ENCODE results near the gene OR2T6. TPM values are rescaled to one million over a fixed set of nuclear protein-coding genes. Genes with fewer than 3 reads are reported as not detected.
"Not testable (repeated sequence)": the region's sequence is repeated elsewhere in the genome, so short reads cannot be mapped to it uniquely, and the experiment has no call there.

The OR2T6 gene
- total RNA-seq, 1 donor from 2014 or later = not detected

DNA sequence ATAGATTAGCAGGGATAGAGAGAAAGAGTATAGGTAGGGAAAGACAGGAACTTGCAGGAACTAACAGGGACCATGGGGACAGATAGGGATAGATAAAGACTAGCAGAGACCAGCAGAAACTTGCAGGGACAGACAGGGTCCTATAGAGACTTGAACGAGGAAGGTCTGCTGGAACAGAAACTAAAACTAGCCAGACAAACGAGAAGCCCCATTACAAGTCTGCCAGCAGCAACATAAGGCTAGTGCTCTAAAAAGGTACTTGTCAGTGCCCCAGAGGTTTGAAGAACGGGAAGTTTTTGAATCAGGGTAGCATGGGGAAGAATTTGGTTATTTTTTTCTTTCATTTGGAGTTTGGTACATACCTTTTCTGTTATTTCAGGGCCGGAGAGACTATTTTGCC is 56.7 kb downstream of the OR2T6 start:
- intact Hi-C loops (cut with micrococcal nuclease) = not testable (repeated sequence)

GRCh38 chr1:248433811-248434415 is 58.4 kb downstream of the OR2T6 start:
- intact Hi-C loops (cut with micrococcal nuclease) = not testable (repeated sequence)

DNA sequence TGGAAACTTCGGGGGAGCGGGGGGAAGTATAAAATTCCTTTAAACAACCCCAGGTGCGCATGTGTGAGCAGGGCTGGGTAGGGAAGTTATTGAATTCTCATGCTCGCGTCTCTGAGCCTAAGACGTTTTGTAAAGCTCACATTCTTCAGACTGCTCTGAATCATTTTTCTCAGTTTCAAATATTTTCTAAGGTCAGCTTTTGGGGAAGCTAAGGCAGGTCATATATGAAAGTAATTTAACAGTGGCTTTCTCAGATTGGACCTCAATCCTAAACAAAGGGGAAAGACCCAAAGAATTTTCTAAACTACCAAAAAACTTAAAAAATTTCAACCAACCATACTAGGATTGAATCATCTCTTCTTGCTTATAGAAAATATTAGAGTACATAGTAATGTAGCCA is 59.4 kb downstream of the OR2T6 start:
- intact Hi-C loops (cut with micrococcal nuclease) = not testable (repeated sequence)

DNA sequence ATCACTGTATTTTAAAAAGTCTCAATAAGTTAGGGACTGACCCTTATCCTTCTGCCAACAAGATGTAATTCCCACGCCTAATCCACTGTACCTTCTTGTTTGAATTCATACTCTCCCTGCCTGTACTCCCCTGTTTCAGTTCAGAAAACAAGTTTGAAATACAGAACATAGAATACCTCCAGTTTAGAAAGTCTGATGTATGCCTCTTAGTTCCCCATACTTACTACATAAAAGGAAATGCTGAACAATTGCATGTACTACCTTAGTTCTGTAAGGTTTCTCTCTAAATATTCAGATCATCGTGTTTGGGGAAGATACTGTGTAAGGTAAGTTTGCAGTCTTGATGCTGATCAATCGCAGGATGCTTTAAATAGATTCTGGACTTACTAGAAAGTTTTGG is 60.8 kb downstream of the OR2T6 start:
- intact Hi-C loops (cut with micrococcal nuclease) = not testable (repeated sequence)

DNA sequence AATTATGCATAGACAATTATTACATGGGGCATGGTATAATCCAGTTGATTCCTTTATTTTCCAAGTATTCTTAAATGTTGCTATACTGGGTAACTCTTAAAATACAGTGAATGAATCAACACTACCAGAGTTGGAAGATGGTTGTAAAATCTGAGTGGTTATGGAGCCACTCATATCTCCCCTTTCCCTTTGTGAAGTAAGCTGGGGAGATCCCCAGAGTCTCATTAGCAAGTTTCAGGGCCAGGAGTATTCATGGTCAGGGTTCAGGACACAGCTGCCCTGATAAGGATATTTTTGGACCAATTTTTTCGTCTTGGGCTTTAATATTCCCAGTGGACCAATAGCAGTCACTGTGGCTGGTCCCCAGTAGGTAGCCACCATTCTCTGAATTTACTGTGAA is 63.1 kb downstream of the OR2T6 start:
- intact Hi-C loops (cut with micrococcal nuclease) = not testable (repeated sequence)

DNA sequence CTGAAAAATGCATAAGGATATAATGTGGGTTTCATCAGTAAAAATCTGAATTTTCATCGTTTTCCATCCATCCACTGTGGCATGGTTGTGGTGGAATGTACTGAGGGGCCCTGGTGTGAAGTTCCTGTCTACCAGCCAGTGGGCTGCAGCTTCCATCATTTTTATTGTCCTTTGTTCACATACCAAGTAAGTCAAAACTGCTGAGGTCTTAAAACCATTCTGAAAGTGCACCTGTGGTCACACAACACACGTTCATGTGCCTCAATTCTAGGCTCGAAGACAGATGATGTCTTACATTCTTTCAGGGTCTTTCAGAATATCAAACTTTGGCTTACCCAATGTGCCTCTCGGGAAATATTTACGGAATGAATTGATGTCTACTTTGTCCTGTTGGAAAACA is 63.7 kb downstream of the OR2T6 start:
- intact Hi-C loops (cut with micrococcal nuclease) = not testable (repeated sequence)

Other genes starting within 250 kb of the OR2T6 start
- not detected in 2 replicates for gene OR2M5, start 230.6 kb upstream of the OR2T6 start, total RNA-seq
- not detected in 2 replicates for gene OR2M2, start 200.9 kb upstream of the OR2T6 start, total RNA-seq
- gene OR2M3, start 178.5 kb upstream of the OR2T6 start, total RNA-seq = not detected in 2 replicates
- not detected in 2 replicates for gene OR2M4, start 144.3 kb upstream of the OR2T6 start, total RNA-seq
- not detected in 2 replicates for gene OR2T33, start 97.8 kb upstream of the OR2T6 start, total RNA-seq
- gene OR2T12, start 72.3 kb upstream of the OR2T6 start, total RNA-seq = not detected in 2 replicates
- gene OR2M7, start 51.2 kb upstream of the OR2T6 start, total RNA-seq = not detected in 2 replicates
- not detected in 2 replicates for gene OR14C36, start 27.0 kb upstream of the OR2T6 start, total RNA-seq
- gene OR2T4, start 14.1 kb upstream of the OR2T6 start, total RNA-seq = not detected in 2 replicates
- not detected in 2 replicates for gene OR2T1, start 27.3 kb downstream of the OR2T6 start, total RNA-seq
- not detected in 2 replicates for gene OR2T2, start 69.9 kb downstream of the OR2T6 start, total RNA-seq
- not detected in 2 replicates for gene OR2T3, start 97.6 kb downstream of the OR2T6 start, total RNA-seq
- not detected in 2 replicates for gene OR2T5, start 112.8 kb downstream of the OR2T6 start, total RNA-seq
- not detected in 2 replicates for gene OR2G6, start 132.3 kb downstream of the OR2T6 start, total RNA-seq
- gene OR2T29, start 187.0 kb downstream of the OR2T6 start, total RNA-seq = not detected in 2 replicates
- not detected in 2 replicates for gene OR2T34, start 199.0 kb downstream of the OR2T6 start, total RNA-seq
- not detected in 2 replicates for gene OR2T10, start 222.0 kb downstream of the OR2T6 start, total RNA-seq